Neural progenitor cell (in vitro differentiated cells): ENCODE measurements around the gene EFCAB6. TPM values are rescaled to one million over a fixed set of nuclear protein-coding genes. Genes with fewer than 3 reads are reported as not detected.

Source experiments
- DNase-seq: peaks from one replicate; pipeline ENCODE4 v3.0.0-alpha.2; 2016; ENCODE audit warnings: low spot score
- H2AFZ ChIP-seq: fragments of 200-600 bp; sonication (generic); replicated peaks from 2 replicates; pipeline ENCODE4 v1.6.1; 2016; ENCODE audit warnings: antibody characterized with exemption
- H3F3A ChIP-seq: fragments of 200-600 bp; sonication (generic); 2 replicates; pipeline ENCODE4 v1.6.1; 2016; ENCODE audit warnings: antibody characterized with exemption, low read depth
- H3K27ac ChIP-seq: fragments of 200-600 bp; sonication (generic); 2 replicates; pipeline ENCODE4 v1.5.1; 2016; ENCODE audit warnings: mild to moderate bottlenecking
- H3K27me3 ChIP-seq: fragments of 200-600 bp; sonication (generic); 2 replicates; pipeline ENCODE4 v1.6.1; 2016; ENCODE audit warnings: mild to moderate bottlenecking, moderate library complexity
- H3K36me3 ChIP-seq: fragments of 200-600 bp; sonication (generic); 2 replicates; pipeline ENCODE4 v1.5.1; 2016
- H3K4me1 ChIP-seq: fragments of 200-600 bp; sonication (generic); 2 replicates; pipeline ENCODE4 v1.6.1; 2016; ENCODE audit warnings: mixed run types
- H3K4me2 ChIP-seq: fragments of 200-600 bp; sonication (generic); 2 replicates; pipeline ENCODE4 v1.6.1; 2016
- H3K4me3 ChIP-seq: fragments of 200-600 bp; sonication (generic); 2 replicates; pipeline ENCODE4 v1.5.1; 2016
- H3K79me2 ChIP-seq: fragments of 200-600 bp; sonication (generic); 2 replicates; pipeline ENCODE4 v1.6.1; 2016; ENCODE audit warnings: low read depth
- H3K9ac ChIP-seq: fragments of 200-600 bp; sonication (generic); 2 replicates; pipeline ENCODE4 v1.6.1; 2016
- H3K9me3 ChIP-seq: fragments of 200-600 bp; sonication (generic); 2 replicates; pipeline ENCODE4 v1.5.1; 2016; ENCODE audit warnings: low read depth
- H4K20me1 ChIP-seq: fragments of 200-600 bp; sonication (generic); 2 replicates; pipeline ENCODE4 v1.6.1; 2016; ENCODE audit warnings: low read depth
- H3K27ac Mint-ChIP-seq: 3 replicates; pipeline ENCODE4 v1.8.0; 2021; ENCODE audit warnings: mixed read lengths
- H3K27me3 Mint-ChIP-seq: 2 replicates; pipeline ENCODE4 v1.8.0; 2022; ENCODE audit warnings: low read depth, mild to moderate bottlenecking, inconsistent platforms, moderate library complexity, mixed read lengths; ENCODE audit not compliant: insufficient read depth
- H3K36me3 Mint-ChIP-seq: 3 replicates; pipeline ENCODE4 v1.8.0; 2021; ENCODE audit warnings: mixed read lengths
- H3K4me1 Mint-ChIP-seq: 3 replicates; pipeline ENCODE4 v1.8.0; 2021; ENCODE audit warnings: mixed read lengths
- H3K4me3 Mint-ChIP-seq: 3 replicates; pipeline ENCODE4 v1.8.0; 2021; ENCODE audit warnings: mild to moderate bottlenecking, moderate library complexity, mixed read lengths
- H3K9me3 Mint-ChIP-seq: 3 replicates; pipeline ENCODE4 v1.8.0; 2020; ENCODE audit warnings: mixed read lengths
- EZH2 ChIP-seq: fragments of 200-600 bp; sonication (generic); IDR thresholded peaks from 2 replicates; pipeline ENCODE4 v1.6.1; 2017; ENCODE audit warnings: antibody characterized with exemption, mild to moderate bottlenecking, moderate library complexity
- EZH2phosphoT487 ChIP-seq: fragments of 200-600 bp; sonication (generic); IDR thresholded peaks from 2 replicates; pipeline ENCODE4 v1.6.1; 2017; ENCODE audit warnings: antibody characterized with exemption
- total RNA-seq: library from RNA; depleted of rRNA; stranded (reverse); fragments of >200 nt; gene quantifications from 2 replicates; pipeline ENCODE4 v1.2.3, GENCODE V29; 2015; ENCODE audit warnings: low replicate concordance
- TF ChIP-seq, protein P1 (sequence below): fragments of 200-600 bp; sonication (generic); IDR thresholded peaks from 2 replicates; pipeline ENCODE4 v1.5.1; 2017; ENCODE audit warnings: antibody characterized with exemption, mild to moderate bottlenecking

EFCAB6 gene
- total RNA-seq, 1 donor from 2014 or later: 4.9 TPM

DNA sequence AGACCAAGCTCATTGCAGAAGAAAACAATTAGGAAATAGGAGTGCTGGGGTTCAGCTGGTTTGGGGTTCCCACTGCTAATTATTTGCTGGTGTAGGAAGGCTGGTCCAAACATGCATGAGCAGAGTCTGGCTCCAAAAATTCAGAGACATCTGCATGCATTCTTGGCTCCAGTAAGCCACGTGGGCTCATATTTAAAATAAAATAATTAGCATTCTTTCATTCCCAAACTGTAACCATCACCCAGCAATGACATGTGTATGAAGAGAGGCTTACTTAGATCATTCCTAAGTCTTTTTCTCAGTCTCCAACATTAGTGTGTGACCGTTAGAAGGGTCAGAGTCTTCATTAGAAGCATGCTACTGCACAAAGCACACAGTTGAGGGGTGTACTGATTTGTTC is 58.4 kb downstream of the EFCAB6 start:
- no peak overlapping the region for H3K4me3 Mint-ChIP-seq
- Histone ChIP-seq H3K9ac (no peak overlapping the region), H3K4me3 (no peak overlapping the region), H3K4me2 (no peak overlapping the region), H3K27ac (no peak overlapping the region), H3K79me2 (no peaks in the 10 kb centered on the region), H3K27me3 (no peaks in the 10 kb centered on the region), H2AFZ (no peak overlapping the region), H4K20me1 (no peaks in the 10 kb centered on the region), H3K4me1 (peaks cover 12% of the 10 kb centered on the region), H3K9me3 (no peaks in the 10 kb centered on the region), H3K36me3 (no peaks in the 10 kb centered on the region), H3F3A (no peaks in the 10 kb centered on the region)
- H3K27me3 Mint-ChIP-seq: peaks cover 2% of the 10 kb centered on the region
- DNase-seq: no peak
- H3K27ac Mint-ChIP-seq: no peak overlapping the region
- H3K9me3 Mint-ChIP-seq: no peaks in the 10 kb centered on the region
- H3K36me3 Mint-ChIP-seq: no peaks in the 10 kb centered on the region
- no peaks in the 10 kb centered on the region for H3K4me1 Mint-ChIP-seq
- TF ChIP-seq EZH2phosphoT487 (no peak), EZH2 (no peak)
- TF ChIP-seq, protein P1, sequence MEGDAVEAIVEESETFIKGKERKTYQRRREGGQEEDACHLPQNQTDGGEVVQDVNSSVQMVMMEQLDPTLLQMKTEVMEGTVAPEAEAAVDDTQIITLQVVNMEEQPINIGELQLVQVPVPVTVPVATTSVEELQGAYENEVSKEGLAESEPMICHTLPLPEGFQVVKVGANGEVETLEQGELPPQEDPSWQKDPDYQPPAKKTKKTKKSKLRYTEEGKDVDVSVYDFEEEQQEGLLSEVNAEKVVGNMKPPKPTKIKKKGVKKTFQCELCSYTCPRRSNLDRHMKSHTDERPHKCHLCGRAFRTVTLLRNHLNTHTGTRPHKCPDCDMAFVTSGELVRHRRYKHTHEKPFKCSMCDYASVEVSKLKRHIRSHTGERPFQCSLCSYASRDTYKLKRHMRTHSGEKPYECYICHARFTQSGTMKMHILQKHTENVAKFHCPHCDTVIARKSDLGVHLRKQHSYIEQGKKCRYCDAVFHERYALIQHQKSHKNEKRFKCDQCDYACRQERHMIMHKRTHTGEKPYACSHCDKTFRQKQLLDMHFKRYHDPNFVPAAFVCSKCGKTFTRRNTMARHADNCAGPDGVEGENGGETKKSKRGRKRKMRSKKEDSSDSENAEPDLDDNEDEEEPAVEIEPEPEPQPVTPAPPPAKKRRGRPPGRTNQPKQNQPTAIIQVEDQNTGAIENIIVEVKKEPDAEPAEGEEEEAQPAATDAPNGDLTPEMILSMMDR: no peak

DNA sequence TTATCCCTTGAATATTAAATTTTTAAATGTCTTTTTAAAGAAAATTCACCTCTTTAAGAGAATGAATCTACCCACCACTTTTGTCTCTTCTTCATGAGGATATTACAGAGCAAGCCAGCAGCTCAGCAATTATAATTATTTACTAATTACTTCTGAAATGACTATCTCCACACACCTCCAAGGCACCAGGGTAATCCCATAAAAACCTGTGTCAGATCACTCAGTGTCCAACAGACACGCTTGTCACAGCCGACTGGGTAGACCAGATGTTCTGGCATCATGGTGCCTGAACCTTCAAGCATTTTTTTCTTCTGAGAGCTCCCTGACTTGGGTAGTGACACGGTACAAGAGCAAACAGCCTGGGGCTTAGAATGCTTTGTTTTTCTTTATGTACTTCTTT is 61.4 kb downstream of the EFCAB6 start:
- H3K27me3 ChIP-seq: no peaks in the 10 kb centered on the region
- TF ChIP-seq EZH2phosphoT487 (no peak), EZH2 (no peak)
- TF ChIP-seq, protein P1: no peak
- no peaks in the 10 kb centered on the region for H4K20me1 ChIP-seq
- Mint-ChIP-seq H3K27me3 (no peaks in the 10 kb centered on the region), H3K4me1 (no peaks in the 10 kb centered on the region), H3K4me3 (no peak overlapping the region), H3K36me3 (no peaks in the 10 kb centered on the region), H3K9me3 (no peaks in the 10 kb centered on the region), H3K27ac (no peak overlapping the region)
- no peak overlapping the region for H3K27ac ChIP-seq
- DNase-seq: no peak
- no peak overlapping the region for H3K4me2 ChIP-seq
- H3K36me3 ChIP-seq: no peaks in the 10 kb centered on the region
- H3K4me1 ChIP-seq: peaks cover 12% of the 10 kb centered on the region
- no peak overlapping the region for H3K9ac ChIP-seq
- H3K79me2 ChIP-seq: no peaks in the 10 kb centered on the region
- H3K4me3 ChIP-seq: no peak overlapping the region
- H2AFZ ChIP-seq: no peak overlapping the region
- no peaks in the 10 kb centered on the region for H3F3A ChIP-seq
- no peaks in the 10 kb centered on the region for H3K9me3 ChIP-seq

DNA sequence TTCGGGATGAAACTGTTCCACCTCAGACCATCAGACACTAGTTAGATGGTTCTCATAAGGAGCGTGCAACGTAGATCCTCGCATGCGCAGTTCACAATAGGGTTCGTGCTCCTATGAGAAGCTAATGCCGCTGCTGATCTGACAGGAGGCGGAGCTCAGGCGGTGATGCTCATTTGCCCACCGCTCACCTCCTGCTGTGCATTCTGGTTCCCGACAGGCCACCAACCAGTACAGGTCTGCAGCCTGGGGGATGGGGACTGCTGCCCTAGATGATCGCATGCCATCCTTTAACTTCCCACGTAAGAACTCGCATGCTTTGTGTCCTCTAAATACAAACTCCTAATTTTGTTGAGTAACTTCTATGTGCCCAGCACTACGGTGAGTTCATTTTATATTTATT is 62.6 kb downstream of the EFCAB6 start:
- H3K36me3 ChIP-seq: no peaks in the 10 kb centered on the region
- peak; percentile 39 for DNase-seq
- no peaks in the 10 kb centered on the region for H3K79me2 ChIP-seq
- H4K20me1 ChIP-seq: no peaks in the 10 kb centered on the region
- no peak for TF ChIP-seq EZH2
- TF ChIP-seq EZH2phosphoT487: no peak
- TF ChIP-seq, protein P1: no peak
- no peaks in the 10 kb centered on the region for H3F3A ChIP-seq
- H3K4me2 ChIP-seq: no peak overlapping the region
- Mint-ChIP-seq H3K4me3 (no peak overlapping the region), H3K9me3 (no peaks in the 10 kb centered on the region), H3K36me3 (no peaks in the 10 kb centered on the region), H3K27ac (no peak overlapping the region), H3K27me3 (no peaks in the 10 kb centered on the region), H3K4me1 (peaks cover 2% of the 10 kb centered on the region)
- H3K27me3 ChIP-seq: no peaks in the 10 kb centered on the region
- H3K27ac ChIP-seq: no peak overlapping the region
- no peak overlapping the region for H2AFZ ChIP-seq
- H3K4me1 ChIP-seq: peaks cover 12% of the 10 kb centered on the region
- no peak overlapping the region for H3K9ac ChIP-seq
- H3K4me3 ChIP-seq: no peak overlapping the region
- no peaks in the 10 kb centered on the region for H3K9me3 ChIP-seq
